Gastrocnemius medialis (tissue), 4 donors: Measurements from ENCODE around the gene USP14.

ENCODE experiments used
- POLR2A ChIP-seq, 2 donors: fragments of 450-650 bp; IDR thresholded peaks; one replicate each; pipeline ENCODE4 v1.6.1; 2017; ENCODE audit warnings: antibody characterized with exemption in 2 of 2, mild to moderate bottlenecking in 2 of 2, moderate library complexity in 2 of 2
- TF ChIP-seq, protein P1 (sequence below), 5 experiments: fragments of 450-650 bp in 3 of 5; fragments of 200-600 bp in 2 of 5; sonication (generic) in 2 of 5; IDR thresholded peaks in 4 of 5; conservative IDR thresholded peaks in 1 of 5; 1 replicate in 4 of 5; 2 replicates in 1 of 5; pipeline ENCODE4 v1.5.1; 2016 to 2019; ENCODE audit warnings: antibody characterized with exemption in 5 of 5, mild to moderate bottlenecking in 3 of 5, moderate library complexity in 3 of 5

DNA sequence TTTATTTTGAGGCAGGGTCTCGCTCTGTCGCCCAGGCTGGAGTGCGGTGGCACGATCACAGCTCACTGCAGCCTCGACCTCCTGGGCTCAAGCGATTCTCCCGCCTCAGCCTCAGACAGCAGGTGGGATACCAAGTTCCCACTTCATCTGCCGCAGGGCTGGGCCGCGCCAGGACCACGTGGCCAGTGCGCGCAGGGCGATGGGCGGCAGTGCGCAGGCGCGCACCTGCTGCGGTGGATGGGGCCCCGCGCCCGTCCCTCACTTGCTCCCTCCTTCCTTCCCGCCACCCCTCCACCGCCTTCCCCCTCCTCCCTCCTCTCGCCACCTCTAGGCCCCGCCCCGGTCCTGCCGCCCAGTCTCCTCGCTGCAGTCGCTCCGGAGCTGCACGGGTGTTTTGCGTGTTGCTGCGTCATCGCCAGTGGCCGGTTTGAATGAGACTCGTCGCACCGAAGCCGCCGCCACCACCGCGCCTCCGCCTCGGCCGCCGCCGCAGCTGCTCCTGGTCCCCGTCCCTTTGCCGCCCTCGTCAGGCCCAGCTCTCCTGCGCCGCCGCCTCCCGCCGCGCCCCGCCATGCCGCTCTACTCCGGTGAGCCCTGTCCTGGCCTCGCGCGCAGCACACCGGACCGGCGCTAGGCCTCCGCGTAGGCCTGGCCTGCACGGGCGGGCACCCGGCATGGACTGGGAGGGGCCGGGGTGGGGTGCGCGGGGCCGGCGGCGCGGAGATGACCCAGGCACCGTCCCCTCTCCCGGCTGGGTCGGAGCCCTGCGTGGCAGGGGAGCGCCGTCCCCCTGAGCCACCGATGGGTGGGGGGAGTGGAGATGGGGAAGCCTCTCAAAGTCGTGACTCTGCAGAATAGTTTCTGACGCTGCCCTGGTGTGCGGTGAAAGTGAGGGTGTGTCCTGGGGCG is at the start of gene USP14:
- TF ChIP-seq, protein P1, sequence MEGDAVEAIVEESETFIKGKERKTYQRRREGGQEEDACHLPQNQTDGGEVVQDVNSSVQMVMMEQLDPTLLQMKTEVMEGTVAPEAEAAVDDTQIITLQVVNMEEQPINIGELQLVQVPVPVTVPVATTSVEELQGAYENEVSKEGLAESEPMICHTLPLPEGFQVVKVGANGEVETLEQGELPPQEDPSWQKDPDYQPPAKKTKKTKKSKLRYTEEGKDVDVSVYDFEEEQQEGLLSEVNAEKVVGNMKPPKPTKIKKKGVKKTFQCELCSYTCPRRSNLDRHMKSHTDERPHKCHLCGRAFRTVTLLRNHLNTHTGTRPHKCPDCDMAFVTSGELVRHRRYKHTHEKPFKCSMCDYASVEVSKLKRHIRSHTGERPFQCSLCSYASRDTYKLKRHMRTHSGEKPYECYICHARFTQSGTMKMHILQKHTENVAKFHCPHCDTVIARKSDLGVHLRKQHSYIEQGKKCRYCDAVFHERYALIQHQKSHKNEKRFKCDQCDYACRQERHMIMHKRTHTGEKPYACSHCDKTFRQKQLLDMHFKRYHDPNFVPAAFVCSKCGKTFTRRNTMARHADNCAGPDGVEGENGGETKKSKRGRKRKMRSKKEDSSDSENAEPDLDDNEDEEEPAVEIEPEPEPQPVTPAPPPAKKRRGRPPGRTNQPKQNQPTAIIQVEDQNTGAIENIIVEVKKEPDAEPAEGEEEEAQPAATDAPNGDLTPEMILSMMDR (IDR thresholded peaks at IDR 0.05 in 4 of 5, conservative IDR thresholded peaks at IDR 0.05 in 1 of 5), result peak in 2 of 5 experiments; percentile 11 to 13
- TF ChIP-seq POLR2A (IDR thresholded peaks at IDR 0.05), result peak; percentile 65 to 72
